Measurements from ENCODE around the gene PTPRJ. TPM values are rescaled to one million over a fixed set of nuclear protein-coding genes. Genes with fewer than 3 reads are reported as not detected.

The PTPRJ gene
- total RNA-seq, 2 donors from 2014 or later = 26.5 to 37.4 TPM

- peaks cover 3% of the 10 kb centered on the region for H3K36me3 Mint-ChIP-seq (ENCODE audit: low read depth)
- H3K9me3 Mint-ChIP-seq = no peaks in the 10 kb centered on the region
- peak overlapping the region; percentile 72 for H3K27ac Mint-ChIP-seq
- no peaks in the 10 kb centered on the region for H3K27me3 Mint-ChIP-seq (ENCODE audit: insufficient read depth)
- H3K9ac ChIP-seq (ENCODE audit: extremely low read depth, low read length, poor library complexity, severe bottlenecking) = peak overlapping the region; percentile 34
- TF ChIP-seq CTCF (conservative IDR thresholded peaks at IDR 0.05) = no peak
- peak overlapping the region; percentile 83 for H3K4me3 ChIP-seq (ENCODE audit: low read length)
- no peak overlapping the region for H3K27ac ChIP-seq (ENCODE audit: low read depth, low read length)
- peak overlapping the region; percentile 67 for H3K4me3 Mint-ChIP-seq
- 62 to 80% methylated on average over 12 to 17 of the region's 17 CpGs for WGBS, 2 experiments (ENCODE audit: insufficient coverage in 1 of 2, insufficient read length in 1 of 2)
- no peaks in the 10 kb centered on the region for H3K9me3 ChIP-seq (ENCODE audit: control insufficient read depth, low read length)
- DNase-seq = no peak
- H3K4me1 Mint-ChIP-seq = peaks cover 32% of the 10 kb centered on the region
- no peaks in the 10 kb centered on the region for H3K27me3 ChIP-seq (ENCODE audit: control insufficient read depth, insufficient read depth, low read length, poor library complexity, severe bottlenecking)
- H3K4me1 ChIP-seq (ENCODE audit: control insufficient read depth, insufficient read depth, low read length) = peaks cover 22% of the 10 kb centered on the region
- H3K36me3 ChIP-seq (ENCODE audit: control insufficient read depth, insufficient read depth, low read length) = no peaks in the 10 kb centered on the region
These were observed 1.5 kb downstream of the PTPRJ start for GRCh38 chr11:47981667-47982404.

GRCh38 chr11:47982616-47983015 lies 2.3 kb downstream of the PTPRJ start:
- H3K4me1 ChIP-seq (ENCODE audit: control insufficient read depth, insufficient read depth, low read length) = peaks cover 22% of the 10 kb centered on the region
- Mint-ChIP-seq H3K4me1 (peaks cover 36% of the 10 kb centered on the region), H3K27ac (no peak overlapping the region), H3K27me3 (ENCODE audit: insufficient read depth) (no peaks in the 10 kb centered on the region), H3K9me3 (no peaks in the 10 kb centered on the region), H3K36me3 (ENCODE audit: low read depth) (peaks cover 3% of the 10 kb centered on the region), H3K4me3 (no peak overlapping the region)
- H3K27me3 ChIP-seq (ENCODE audit: control insufficient read depth, insufficient read depth, low read length, poor library complexity, severe bottlenecking) = no peaks in the 10 kb centered on the region
- no peaks in the 10 kb centered on the region for H3K36me3 ChIP-seq (ENCODE audit: control insufficient read depth, insufficient read depth, low read length)
- H3K9ac ChIP-seq (ENCODE audit: extremely low read depth, low read length, poor library complexity, severe bottlenecking) = no peak overlapping the region
- H3K4me3 ChIP-seq (ENCODE audit: low read length) = no peak overlapping the region
- no peaks in the 10 kb centered on the region for H3K9me3 ChIP-seq (ENCODE audit: control insufficient read depth, low read length)
- TF ChIP-seq CTCF (conservative IDR thresholded peaks at IDR 0.05) = no peak
- H3K27ac ChIP-seq (ENCODE audit: low read depth, low read length) = no peak overlapping the region
- no peak for DNase-seq

GRCh38 chr11:47983464-47984397 lies 3.4 kb downstream of the PTPRJ start:
- no peaks in the 10 kb centered on the region for H3K9me3 Mint-ChIP-seq
- TF ChIP-seq CTCF (conservative IDR thresholded peaks at IDR 0.05) = no peak
- peaks cover 40% of the 10 kb centered on the region for H3K4me1 Mint-ChIP-seq
- H3K27ac Mint-ChIP-seq = peak overlapping the region; percentile 48
- 94% methylated on average over 8 to 10 of the region's 10 CpGs for WGBS, 2 experiments (ENCODE audit: insufficient coverage in 1 of 2, insufficient read length in 1 of 2)
- DNase-seq = no peak
- no peaks in the 10 kb centered on the region for H3K27me3 Mint-ChIP-seq (ENCODE audit: insufficient read depth)
- Histone ChIP-seq H3K9ac (ENCODE audit: extremely low read depth, low read length, poor library complexity, severe bottlenecking) (no peak overlapping the region), H3K4me3 (ENCODE audit: low read length) (no peak overlapping the region), H3K9me3 (ENCODE audit: control insufficient read depth, low read length) (no peaks in the 10 kb centered on the region), H3K4me1 (ENCODE audit: control insufficient read depth, insufficient read depth, low read length) (peaks cover 22% of the 10 kb centered on the region), H3K27me3 (ENCODE audit: control insufficient read depth, insufficient read depth, low read length, poor library complexity, severe bottlenecking) (no peaks in the 10 kb centered on the region), H3K27ac (ENCODE audit: low read depth, low read length) (no peak overlapping the region), H3K36me3 (ENCODE audit: control insufficient read depth, insufficient read depth, low read length) (no peaks in the 10 kb centered on the region)
- H3K4me3 Mint-ChIP-seq = no peak overlapping the region
- H3K36me3 Mint-ChIP-seq (ENCODE audit: low read depth) = peaks cover 9% of the 10 kb centered on the region

Measured in endodermal cell (in vitro differentiated cells).